OCI-LY3 (cell line): ENCODE data around the gene TRIM16.
"Not testable (repeated sequence)": the region's sequence is repeated elsewhere in the genome, so short reads cannot be mapped to it uniquely, and the experiment has no call there.

Experiments used
- CTCF ChIP-seq: fragments of 200-600, 300-600 bp; sonication (generic); IDR thresholded peaks from 2 replicates; pipeline ENCODE4 v1.5.1; 2014; ENCODE audit warnings: antibody characterized with exemption, low read length, low read depth
- EZH2phosphoT487 ChIP-seq: fragments of 200-600 bp; shearing (Covaris generic); IDR thresholded peaks from 2 replicates; pipeline ENCODE4 v1.6.1; 2018; ENCODE audit warnings: antibody characterized with exemption, mixed run types, low read depth

GRCh38 chr17:15622124-15622523, 62.0 kb downstream of the TRIM16 start:
- not testable (repeated sequence) for TF ChIP-seq CTCF, EZH2phosphoT487
